GM19468 (cell line): ENCODE results near the gene CDK5RAP1.

ENCODE experiments used
- ATAC-seq: cut with Tn5 transposase; IDR thresholded peaks from one replicate; pipeline ENCODE4 v1.9.1; 2021; ENCODE audit warnings: mild to moderate bottlenecking, moderate library complexity, moderate number of reproducible peaks; ENCODE audit not compliant: unreplicated experiment; ENCODE audit errors: extremely low read depth

The CDK5RAP1 gene

GRCh38 chr20:33309631-33310030 lies 91.7 kb downstream of the CDK5RAP1 start:
- no peak for ATAC-seq
